KMS-11 (cell line): ENCODE results near the gene SLCO3A1.

Source experiments
- H2AFZ ChIP-seq: fragments of 200-600 bp; sonication (generic); 2 replicates; pipeline ENCODE4 v1.6.1; 2016; ENCODE audit warnings: antibody characterized with exemption, mixed run types, low read depth
- H3K27ac ChIP-seq: fragments of 200-600 bp; sonication (generic); 2 replicates; pipeline ENCODE4 v1.6.1; 2016; ENCODE audit warnings: mild to moderate bottlenecking, mixed run types
- H3K27me3 ChIP-seq: fragments of 200-600 bp; sonication (generic); 2 replicates; pipeline ENCODE4 v1.6.1; 2017; ENCODE audit warnings: mild to moderate bottlenecking, low read depth, mixed run types, moderate library complexity; ENCODE audit not compliant: insufficient read depth
- H3K36me3 ChIP-seq: fragments of 200-600 bp; sonication (generic); 2 replicates; pipeline ENCODE4 v1.6.1; 2017; ENCODE audit warnings: mild to moderate bottlenecking, mixed run types; ENCODE audit not compliant: insufficient read depth
- H3K4me1 ChIP-seq: fragments of 200-600 bp; sonication (generic); 2 replicates; pipeline ENCODE4 v1.6.1; 2016; ENCODE audit warnings: mild to moderate bottlenecking, low read depth, mixed run types; ENCODE audit not compliant: poor library complexity, severe bottlenecking
- H3K4me2 ChIP-seq: fragments of 200-600 bp; sonication (generic); 2 replicates; pipeline ENCODE4 v1.7.0; 2016; ENCODE audit warnings: mild to moderate bottlenecking, mixed run types
- H3K4me3 ChIP-seq: fragments of 200-600 bp; sonication (generic); IDR thresholded peaks from 2 replicates; pipeline ENCODE4 v1.6.1; 2017; ENCODE audit warnings: low read depth, low read length, mixed read lengths; ENCODE audit not compliant: insufficient read depth
- H3K79me2 ChIP-seq: fragments of 200-600 bp; sonication (generic); 2 replicates; pipeline ENCODE4 v1.6.1; 2016; ENCODE audit warnings: low read depth, mixed run types; ENCODE audit not compliant: insufficient read depth
- H3K9ac ChIP-seq: fragments of 200-600 bp; sonication (generic); 2 replicates; pipeline ENCODE4 v1.6.1; 2016; ENCODE audit warnings: mild to moderate bottlenecking, mixed run types
- H4K20me1 ChIP-seq: fragments of 200-600 bp; sonication (generic); 2 replicates; pipeline ENCODE4 v1.6.1; 2016; ENCODE audit warnings: mild to moderate bottlenecking, mixed run types; ENCODE audit not compliant: insufficient read depth
- CTCF ChIP-seq: fragments of 200-600 bp; sonication (generic); conservative IDR thresholded peaks from 2 replicates; pipeline ENCODE4 v1.6.1; 2017; ENCODE audit warnings: low read depth, mild to moderate bottlenecking, antibody characterized with exemption, low read length, moderate library complexity, mixed read lengths

The SLCO3A1 gene

GRCh38 chr15:92014281-92015030 lies 160.9 kb downstream of the SLCO3A1 start:
- no peaks in the 10 kb centered on the region for H3K4me1 ChIP-seq
- H3K36me3 ChIP-seq: no peaks in the 10 kb centered on the region
- H3K27ac ChIP-seq: no peak overlapping the region
- H3K27me3 ChIP-seq: no peaks in the 10 kb centered on the region
- H3K79me2 ChIP-seq: no peaks in the 10 kb centered on the region
- H3K4me3 ChIP-seq: no peak overlapping the region
- no peak overlapping the region for H2AFZ ChIP-seq
- no peaks in the 10 kb centered on the region for H4K20me1 ChIP-seq
- H3K9ac ChIP-seq: no peak overlapping the region
- no peak for TF ChIP-seq CTCF
- H3K4me2 ChIP-seq: no peak overlapping the region

- Histone ChIP-seq H3K4me3 (no peak overlapping the region), H3K9ac (no peak overlapping the region), H3K27me3 (no peaks in the 10 kb centered on the region), H3K79me2 (no peaks in the 10 kb centered on the region), H3K4me1 (no peaks in the 10 kb centered on the region), H3K36me3 (no peaks in the 10 kb centered on the region), H3K4me2 (no peak overlapping the region), H4K20me1 (no peaks in the 10 kb centered on the region), H3K27ac (no peak overlapping the region), H2AFZ (no peak overlapping the region)
- no peak for TF ChIP-seq CTCF
Observed at GRCh38 chr15:92017882-92018534, 164.5 kb downstream of the SLCO3A1 start.

GRCh38 chr15:92018535-92019239 lies 165.2 kb downstream of the SLCO3A1 start:
- Histone ChIP-seq H3K4me3 (no peak overlapping the region), H4K20me1 (no peaks in the 10 kb centered on the region), H3K27me3 (no peaks in the 10 kb centered on the region), H3K79me2 (no peaks in the 10 kb centered on the region), H3K4me2 (no peak overlapping the region), H3K27ac (no peak overlapping the region), H3K4me1 (no peaks in the 10 kb centered on the region), H3K36me3 (no peaks in the 10 kb centered on the region), H2AFZ (no peak overlapping the region), H3K9ac (no peak overlapping the region)
- TF ChIP-seq CTCF: no peak

- no peak overlapping the region for H3K27ac ChIP-seq
- no peaks in the 10 kb centered on the region for H3K79me2 ChIP-seq
- no peaks in the 10 kb centered on the region for H3K27me3 ChIP-seq
- H3K4me3 ChIP-seq: no peak overlapping the region
- H4K20me1 ChIP-seq: no peaks in the 10 kb centered on the region
- no peaks in the 10 kb centered on the region for H3K36me3 ChIP-seq
- no peak overlapping the region for H3K4me2 ChIP-seq
- H2AFZ ChIP-seq: no peak overlapping the region
- no peaks in the 10 kb centered on the region for H3K4me1 ChIP-seq
- no peak overlapping the region for H3K9ac ChIP-seq
- TF ChIP-seq CTCF: no peak
Observed at GRCh38 chr15:92019706-92020105, 166.2 kb downstream of the SLCO3A1 start.
